GM21360 (cell line): ENCODE results near the gene NTM.

Experiments used
- ATAC-seq: cut with Tn5 transposase; IDR thresholded peaks from one replicate; pipeline ENCODE4 v1.9.1; 2021; ENCODE audit warnings: mild to moderate bottlenecking, moderate library complexity; ENCODE audit not compliant: unreplicated experiment

Gene NTM

GRCh38 chr11:131976021-131976420, 605.6 kb downstream of the NTM start:
- no peak for ATAC-seq

DNA sequence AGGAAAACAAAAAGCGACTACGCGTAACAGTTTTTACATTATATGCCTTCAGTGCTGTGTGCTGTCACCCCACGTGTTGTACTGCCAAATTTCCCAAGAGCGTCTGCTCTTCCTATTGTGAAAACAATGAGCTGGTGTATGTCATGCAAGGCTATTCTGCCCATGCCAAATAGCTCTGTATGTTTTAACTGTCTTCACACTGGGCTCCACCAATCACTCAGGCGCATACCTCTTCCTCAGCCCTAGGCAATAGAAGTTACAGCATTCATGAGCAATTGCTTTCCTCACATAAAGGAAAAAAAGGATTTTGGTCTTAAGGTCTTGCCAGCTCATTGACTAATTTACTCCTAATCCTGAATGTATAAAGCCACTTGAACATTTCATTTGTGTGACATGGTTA, 606.8 kb downstream of the NTM start:
- no peak for ATAC-seq

GRCh38 chr11:131977854-131978253, 607.4 kb downstream of the NTM start:
- no peak for ATAC-seq

GRCh38 chr11:131978351-131978750, 607.9 kb downstream of the NTM start:
- ATAC-seq: no peak

- ATAC-seq: no peak
Measured at GRCh38 chr11:131979364-131979763, 608.9 kb downstream of the NTM start.

GRCh38 chr11:131980199-131980598, 609.8 kb downstream of the NTM start:
- no peak for ATAC-seq

DNA sequence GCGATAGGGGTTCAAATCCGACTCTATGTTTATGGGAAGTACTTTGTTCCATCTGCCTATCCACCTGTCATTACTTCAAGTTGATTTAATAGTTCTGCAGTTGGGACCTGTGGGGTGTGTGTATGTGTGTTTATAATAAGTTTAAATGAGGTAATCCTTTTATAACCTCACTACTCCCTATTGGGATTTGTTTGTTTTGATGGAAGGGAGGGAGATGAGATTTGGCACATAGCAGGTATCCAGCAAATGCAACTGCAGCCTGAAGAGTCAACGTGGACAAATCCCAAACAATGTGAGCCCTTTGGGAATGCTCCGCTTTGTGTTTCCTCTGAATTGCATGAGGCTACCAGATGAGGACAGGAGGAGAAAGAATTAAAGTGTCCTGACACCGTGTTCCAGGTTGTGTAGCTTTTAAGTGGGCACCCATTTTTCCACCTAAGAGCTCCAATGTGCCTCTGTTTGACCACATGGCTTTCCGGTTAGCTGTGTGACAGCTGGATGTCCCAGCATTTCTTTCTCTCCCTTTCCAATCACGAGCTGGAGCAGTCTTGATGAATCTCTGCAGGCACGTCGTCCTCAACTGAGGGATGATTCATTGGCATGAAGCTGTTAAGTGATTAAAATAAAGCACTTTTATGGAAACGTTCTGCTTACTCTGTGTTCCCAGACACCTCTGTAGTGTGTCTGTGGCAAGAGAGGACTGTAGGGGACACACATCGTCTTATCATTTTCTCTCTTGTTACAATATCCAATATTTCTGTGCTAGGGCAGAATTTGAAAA, 610.7 kb downstream of the NTM start:
- ATAC-seq: no peak

- no peak for ATAC-seq
Measured at GRCh38 chr11:131982154-131982553, 611.7 kb downstream of the NTM start.

- no peak for ATAC-seq
Measured at GRCh38 chr11:131985846-131986301, 615.5 kb downstream of the NTM start.

GRCh38 chr11:131987703-131988102, 617.3 kb downstream of the NTM start:
- no peak for ATAC-seq

- no peak for ATAC-seq
Measured at GRCh38 chr11:131991606-131992005, 621.2 kb downstream of the NTM start.

- no peak for ATAC-seq
Measured at GRCh38 chr11:131993246-131993645, 622.8 kb downstream of the NTM start.

DNA sequence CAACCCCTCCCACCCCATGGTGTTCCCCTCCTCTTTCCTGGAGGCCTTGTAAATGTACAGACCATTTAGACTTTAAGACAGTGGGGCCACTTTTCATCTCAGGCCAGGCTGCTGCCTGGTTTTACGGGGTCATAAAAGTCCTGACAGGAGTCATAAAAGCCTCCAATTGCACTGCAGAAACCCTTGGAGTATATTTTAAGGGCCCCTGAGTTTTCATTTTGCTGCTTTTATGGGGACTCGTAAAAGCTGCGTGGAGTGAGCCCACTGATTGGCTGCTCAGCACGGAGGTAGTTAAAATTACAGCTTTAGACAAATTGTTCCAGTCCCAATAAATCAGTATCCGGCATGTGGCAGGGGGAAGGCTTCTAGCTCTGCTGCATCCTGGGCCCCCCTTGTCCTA, 627.6 kb downstream of the NTM start:
- ATAC-seq: no peak

DNA sequence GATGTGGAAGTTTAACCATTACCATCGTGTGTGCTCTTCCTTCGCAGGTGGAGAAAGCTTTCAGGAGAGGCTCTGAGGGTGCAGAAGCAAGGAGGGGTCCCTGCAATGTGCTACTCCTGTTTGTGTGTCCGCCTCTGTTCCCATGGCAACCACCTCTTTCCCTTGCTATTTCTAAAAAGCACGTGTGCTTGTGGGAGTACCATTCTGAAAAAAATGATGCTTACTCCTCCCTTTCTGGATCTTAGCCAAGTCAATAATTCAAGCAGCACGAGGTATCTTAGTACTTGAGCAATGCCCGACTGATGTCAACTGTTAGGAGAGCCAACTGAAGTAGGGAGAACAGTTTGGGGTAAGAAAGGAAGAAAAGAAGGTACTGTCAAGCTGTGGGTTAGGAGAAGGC, 628.7 kb downstream of the NTM start:
- no peak for ATAC-seq

DNA sequence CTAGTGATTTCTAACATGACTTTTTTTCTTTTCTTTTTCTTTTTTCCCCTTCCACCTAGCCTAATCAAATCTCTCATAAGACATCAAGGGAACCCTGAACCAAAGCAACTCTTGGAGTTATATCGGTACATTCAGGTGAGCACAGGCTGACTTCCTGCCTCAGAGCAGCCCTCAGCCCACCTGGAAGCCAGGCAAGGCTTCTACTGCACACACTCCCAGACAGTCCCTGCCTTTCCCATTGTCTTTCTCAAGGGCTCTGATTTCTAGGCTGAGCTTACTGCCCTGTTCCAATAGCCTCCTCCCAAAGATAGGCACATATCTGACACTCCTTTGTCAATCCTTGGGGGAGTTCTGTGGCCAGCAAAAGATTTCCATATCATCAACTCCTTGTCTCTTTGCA, 629.5 kb downstream of the NTM start:
- no peak for ATAC-seq

GRCh38 chr11:132005887-132006286, 635.5 kb downstream of the NTM start:
- no peak for ATAC-seq

DNA sequence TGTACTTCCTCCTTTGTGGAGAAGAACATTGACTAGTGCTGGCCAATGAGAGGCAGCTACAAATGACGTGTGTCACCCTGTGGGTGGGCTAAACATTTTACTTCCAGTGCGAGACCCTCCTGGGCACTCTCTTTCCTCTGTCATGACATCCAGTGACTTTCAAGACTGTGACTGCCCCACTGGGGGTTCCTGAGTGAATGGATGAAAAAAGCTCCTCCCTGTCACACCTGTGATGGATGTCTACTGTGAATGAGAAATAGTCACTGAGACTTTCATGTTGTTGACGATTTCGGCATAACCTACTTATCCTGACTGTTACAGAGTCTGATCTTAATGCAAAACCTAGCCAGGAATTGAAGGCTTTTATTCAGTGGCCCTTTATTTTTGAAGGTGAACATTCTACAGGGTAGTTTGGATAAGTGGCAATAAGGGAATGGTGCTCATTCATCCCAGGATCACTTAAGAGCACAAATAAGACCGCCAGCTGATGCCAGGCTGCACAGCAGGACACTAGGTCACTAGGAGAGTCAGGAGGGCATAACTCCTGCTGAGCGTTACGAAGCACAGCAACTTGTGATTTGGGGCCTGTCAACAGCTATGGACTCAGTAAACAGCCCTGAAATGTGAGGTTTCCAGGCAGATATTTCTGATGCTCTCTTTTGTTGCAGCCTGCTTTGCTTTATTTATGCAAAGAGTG, 636.6 kb downstream of the NTM start:
- ATAC-seq: no peak

- ATAC-seq: no peak
Measured at GRCh38 chr11:132008226-132008625, 637.8 kb downstream of the NTM start.

DNA sequence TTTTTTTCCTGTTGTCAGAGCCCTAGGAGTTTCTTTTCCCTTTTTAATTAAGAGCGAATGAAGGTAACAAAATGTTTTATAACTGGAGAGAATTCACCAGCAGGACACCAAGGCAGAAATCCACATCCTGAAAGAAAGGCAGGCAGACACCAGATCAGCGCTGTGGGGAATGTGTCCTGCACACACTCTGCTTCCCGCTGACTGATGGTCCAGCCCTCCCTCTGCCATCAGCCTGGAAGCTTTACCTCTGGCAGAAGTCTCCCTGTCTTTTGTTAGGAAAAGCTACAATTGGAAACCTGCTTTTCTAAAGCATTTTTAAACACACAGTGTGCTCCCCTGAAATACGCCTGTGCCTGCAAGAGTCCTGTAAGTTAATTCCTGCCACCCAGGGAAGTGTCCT, 638.5 kb downstream of the NTM start:
- no peak for ATAC-seq

GRCh38 chr11:132020001-132020400, 649.6 kb downstream of the NTM start:
- ATAC-seq: no peak

GRCh38 chr11:132022285-132022684, 651.9 kb downstream of the NTM start:
- no peak for ATAC-seq

- ATAC-seq: no peak
Measured at GRCh38 chr11:132022733-132023478, 652.5 kb downstream of the NTM start.
